Measurements from ENCODE around the gene IGFBP6. TPM values are rescaled to one million over a fixed set of nuclear protein-coding genes. Genes with fewer than 3 reads are reported as not detected.

IGFBP6 gene
- polyA plus RNA-seq, 2 of the 4 experiments (the other 2 are of a cell fraction) = 49.1 to 128 TPM

GRCh38 chr12:53079226-53080117, 18.0 kb upstream of the IGFBP6 start, which contains the start of gene SPRYD3 (continued):
- TF ChIP-seq REST (IDR thresholded peaks at IDR 0.05) = no peak
- TF ChIP-seq HOXB5 (CRISPR knock-in tag; IDR thresholded peaks at IDR 0.05) = no peak
- no peak for TF ChIP-seq CTCF (IDR thresholded peaks at IDR 0.05)
- TF ChIP-seq FOXS1 (CRISPR knock-in tag; IDR thresholded peaks at IDR 0.05) = no peak
- no peak for TF ChIP-seq FOSB (CRISPR knock-in tag; IDR thresholded peaks at IDR 0.05)
- TF ChIP-seq PHF8 (IDR thresholded peaks at IDR 0.05; ENCODE audit: borderline replicate concordance, low read depth) = peak; percentile 83; the same call in 1 of the 2 replicates
- no peak for TF ChIP-seq KDM5A (IDR thresholded peaks at IDR 0.05)
- TF ChIP-seq E2F6 (IDR thresholded peaks at IDR 0.05; ENCODE audit: borderline replicate concordance, low read depth) = peak; percentile 58; the same call in 1 of the 2 replicates
- no peak for TF ChIP-seq RCOR1 (IDR thresholded peaks at IDR 0.05; ENCODE audit: low read depth, low read length)
- TF ChIP-seq ZC3H11A (IDR thresholded peaks at IDR 0.05) = no peak
- TF ChIP-seq EP300 (IDR thresholded peaks at IDR 0.05) = no peak

- Histone ChIP-seq H3K4me3 (no peak overlapping the region), H3K9me3 (peaks cover 12% of the 10 kb centered on the region; the same call in 2 of the 3 replicates), H3K4me1 (peaks cover 10% of the 10 kb centered on the region; the same call in 2 of the 3 replicates), H3K4me2 (no peak overlapping the region), H3K27ac (no peak overlapping the region)
- no peak for ATAC-seq
- no peak for DNase-seq (ENCODE audit: low read depth in 1 of 2, low spot score in 1 of 2)
- no peak for FAIRE-seq
- POLR2A ChIA-PET = interaction anchor here (0.7 kb wide), 1 partner anchor 68 kb away, joined by 3 read pairs; no protein-coding TSS in a partner anchor
- CTCF ChIA-PET = interaction anchor here (38.0 to 45.5 kb wide), 2 partner anchors 5 to 18 kb away, joined by 1424 read pairs; partner anchors contain the start of genes IGFBP6, SOAT2, SPRYD3 and TNS2
- 25% methylated on average over 2 of the region's 2 CpGs for WGBS (ENCODE audit: missing lambda C conversion rate)
- TF ChIP-seq TP53 (CRISPR knock-in tag; IDR thresholded peaks at IDR 0.05) (no peak), NPAS2 (CRISPR knock-in tag; IDR thresholded peaks at IDR 0.05; ENCODE audit: borderline replicate concordance) (no peak), CHD2 (IDR thresholded peaks at IDR 0.05; ENCODE audit: low read length, partially characterized antibody) (no peak), CBX8 (IDR thresholded peaks at IDR 0.05) (no peak), HMGXB4 (CRISPR knock-in tag; IDR thresholded peaks at IDR 0.05; ENCODE audit: borderline replicate concordance) (no peak), CEBPB (IDR thresholded peaks at IDR 0.05) (no peak), RAD21 (conservative IDR thresholded peaks at IDR 0.05 in 1 of 2, IDR thresholded peaks at IDR 0.05 in 1 of 2) (no peak), BHLHE40 (IDR thresholded peaks at IDR 0.05; ENCODE audit: low read depth, low read length) (no peak), E2F6 (IDR thresholded peaks at IDR 0.05; ENCODE audit: borderline replicate concordance, low read depth) (no peak), EHF (CRISPR knock-in tag; IDR thresholded peaks at IDR 0.05) (no peak), ZSCAN20 (CRISPR knock-in tag; IDR thresholded peaks at IDR 0.05) (no peak), KDM5A (IDR thresholded peaks at IDR 0.05) (no peak)
These were observed 14.8 kb upstream of the IGFBP6 start for GRCh38 chr12:53082637-53083175.

All from A549 (cell line).